Liver (tissue), 9 donors: ENCODE measurements around the gene RBM48. TPM values are rescaled to one million over a fixed set of nuclear protein-coding genes. Genes with fewer than 3 reads are reported as not detected.

Experiments used
- DNase-seq: peaks from one replicate; pipeline ENCODE4 v3.0.0-alpha.2; 2017; ENCODE audit warnings: low spot score
- H3K27ac ChIP-seq, 2 donors: one replicate each; pipeline ENCODE4 v1.7.0; 2013; ENCODE audit warnings: inconsistent platforms in 2 of 2, low read length in 2 of 2, control low read depth in 1 of 2, low read depth in 1 of 2, mild to moderate bottlenecking in 1 of 2
- H3K27me3 ChIP-seq, 4 donors: one replicate each; pipeline versions ENCODE4 v1.6.1 to v1.7.0; 2013; ENCODE audit warnings: low read length in 3 of 4, inconsistent platforms in 1 of 4, mild to moderate bottlenecking in 1 of 4, moderate library complexity in 1 of 4; ENCODE audit not compliant: control insufficient read depth in 4 of 4, insufficient read depth in 4 of 4
- H3K36me3 ChIP-seq, 4 donors: one replicate each; pipeline versions ENCODE4 v1.6.1 to v1.7.0; 2013; ENCODE audit warnings: low read length in 3 of 4, mild to moderate bottlenecking in 3 of 4, low read depth in 1 of 4, moderate library complexity in 1 of 4; ENCODE audit not compliant: control insufficient read depth in 4 of 4, insufficient read depth in 3 of 4
- H3K4me1 ChIP-seq, 4 donors: one replicate each; pipeline versions ENCODE4 v1.6.1 to v1.7.0; 2013; ENCODE audit warnings: low read length in 3 of 4, mild to moderate bottlenecking in 3 of 4, moderate library complexity in 1 of 4; ENCODE audit not compliant: control insufficient read depth in 4 of 4, insufficient read depth in 4 of 4
- H3K4me3 ChIP-seq, 3 donors: one replicate each; pipeline versions ENCODE4 v1.6.1 to v1.7.0; 2013; ENCODE audit warnings: low read length in 3 of 3, control low read depth in 1 of 3, low read depth in 1 of 3, mild to moderate bottlenecking in 1 of 3
- H3K9ac ChIP-seq, 2 donors: one replicate each; pipeline ENCODE4 v1.7.0; 2013; ENCODE audit warnings: low read length in 2 of 2, mild to moderate bottlenecking in 2 of 2, moderate library complexity in 2 of 2, control low read depth in 1 of 2, low read depth in 1 of 2
- H3K9me3 ChIP-seq, 4 donors: one replicate each; pipeline versions ENCODE4 v1.6.1 to v1.7.0; 2013; ENCODE audit warnings: low read length in 3 of 4; ENCODE audit not compliant: control insufficient read depth in 4 of 4
- ATF3 ChIP-seq: IDR thresholded peaks from 2 replicates; pipeline ENCODE4 v1.6.1; 2016; ENCODE audit warnings: antibody characterized with exemption
- CTCF ChIP-seq: fragments of 150-350 bp; IDR thresholded peaks from 2 replicates; pipeline ENCODE4 v1.5.1; 2017; ENCODE audit warnings: improper control_type of control experiment, low read depth, low read length; ENCODE audit not compliant: missing input control
- EGR1 ChIP-seq, 2 donors: IDR thresholded peaks; 2 replicates each; pipeline ENCODE4 v1.6.1; 2016 to 2018; ENCODE audit warnings: antibody characterized with exemption in 2 of 2, low read depth in 2 of 2
- FOXA1 ChIP-seq: IDR thresholded peaks from 2 replicates; pipeline ENCODE4 v1.6.1; 2016; ENCODE audit warnings: antibody characterized with exemption
- FOXA2 ChIP-seq: IDR thresholded peaks from 2 replicates; pipeline ENCODE4 v1.6.1; 2016; ENCODE audit warnings: antibody characterized with exemption
- GABPA ChIP-seq, 2 donors: IDR thresholded peaks in 1 of 2; conservative IDR thresholded peaks in 1 of 2; 2 replicates each; pipeline ENCODE4 v1.6.1; 2016; ENCODE audit warnings: antibody characterized with exemption in 2 of 2, mild to moderate bottlenecking in 1 of 2, moderate library complexity in 1 of 2
- HNF4G ChIP-seq: IDR thresholded peaks from 2 replicates; pipeline ENCODE4 v1.6.1; 2016; ENCODE audit warnings: antibody characterized with exemption
- JUND ChIP-seq, 2 donors: IDR thresholded peaks; 2 replicates each; pipeline ENCODE4 v1.6.1; 2016; ENCODE audit warnings: antibody characterized with exemption in 2 of 2
- MAX ChIP-seq: IDR thresholded peaks from 2 replicates; pipeline ENCODE4 v1.6.1; 2016; ENCODE audit warnings: antibody characterized with exemption
- NR2F2 ChIP-seq: IDR thresholded peaks from 2 replicates; pipeline ENCODE4 v1.6.1; 2016; ENCODE audit warnings: antibody characterized with exemption
- RAD21 ChIP-seq, 2 donors: IDR thresholded peaks; 2 replicates each; pipeline ENCODE4 v1.6.1; 2016; ENCODE audit warnings: antibody characterized with exemption in 2 of 2, mild to moderate bottlenecking in 2 of 2
- REST ChIP-seq: IDR thresholded peaks from 2 replicates; pipeline ENCODE4 v1.6.1; 2016; ENCODE audit warnings: antibody characterized with exemption, mild to moderate bottlenecking
- SP1 ChIP-seq: IDR thresholded peaks from 2 replicates; pipeline ENCODE4 v1.6.1; 2018; ENCODE audit warnings: antibody characterized with exemption, mild to moderate bottlenecking
- TAF1 ChIP-seq: conservative IDR thresholded peaks from 2 replicates; pipeline ENCODE4 v1.6.1; 2016; ENCODE audit warnings: antibody characterized with exemption, mild to moderate bottlenecking
- YY1 ChIP-seq: IDR thresholded peaks from 2 replicates; pipeline ENCODE4 v1.6.1; 2016; ENCODE audit warnings: antibody characterized with exemption, mild to moderate bottlenecking
- ZBTB33 ChIP-seq: IDR thresholded peaks from 2 replicates; pipeline ENCODE4 v1.6.1; 2016; ENCODE audit warnings: antibody characterized with exemption
- WGBS: extraction: QIAGEN DNeasy Blood & Tissue Kit; methylation state at CpG from one replicate; pipeline ENCODE4 v1.1.7; 2013; 5-methylcytosine and 5-hydroxymethylcytosine counted together
- polyA plus RNA-seq, 2 donors: library from polyadenylated mRNA; stranded (reverse) in 1 of 2; unstranded in 1 of 2; fragments of 200-250 nt in 1 of 2; fragments of >200 nt in 1 of 2; fragmentation: Nextera tagmentation in 1 of 2; extraction: Ambion mirVana in 1 of 2; gene quantifications; one replicate each; pipeline versions ENCODE4 v1.2.1 to v1.2.3, GENCODE V29; 2013 to 2015
- total RNA-seq, 2 donors: library from RNA; depleted of rRNA; stranded (reverse); fragments of >200 nt; gene quantifications; one replicate each; pipeline ENCODE4 v1.2.3, GENCODE V29; 2014
- donor health status: healthy.
- donor health status: healthy.
- donor health status: healthy.
- donor health status: healthy.
- donor health status: healthy.

The RBM48 gene
- total and polyA plus RNA-seq, 4 donors = 3.3 to 9.7 (median 6.8) TPM

GRCh38 chr7:92547579-92547978 lies 19.0 kb downstream of the RBM48 start:
- Histone ChIP-seq H3K4me3 (no peak overlapping the region), H3K9me3 (no peaks in the 10 kb centered on the region), H3K27me3 (no peaks in the 10 kb centered on the region), H3K9ac (no peak overlapping the region), H3K27ac (no peak overlapping the region), H3K4me1 (no peaks in the 10 kb centered on the region), H3K36me3 (no peaks in the 10 kb centered on the region)
- TF ChIP-seq EGR1 (IDR thresholded peaks at IDR 0.05; ENCODE audit: low read depth in 2 of 2) (no peak), SP1 (no peak), HNF4G (no peak), REST (no peak), CTCF (no peak), MAX (no peak), NR2F2 (no peak), ZBTB33 (no peak), TAF1 (no peak), JUND (IDR thresholded peaks at IDR 0.05) (no peak), FOXA1 (no peak), FOXA2 (no peak), ATF3 (no peak), YY1 (no peak)
- 83% methylated on average over 6 of the region's 6 CpGs for WGBS
- no peak for DNase-seq

GRCh38 chr7:92550194-92550593 lies 21.6 kb downstream of the RBM48 start:
- 79% methylated on average over 4 of the region's 4 CpGs for WGBS
- H3K27ac ChIP-seq = no peak overlapping the region
- TF ChIP-seq EGR1 (IDR thresholded peaks at IDR 0.05; ENCODE audit: low read depth in 2 of 2) (no peak), TAF1 (no peak), HNF4G (no peak), REST (no peak), RAD21 (IDR thresholded peaks at IDR 0.05) (no peak), GABPA (IDR thresholded peaks at IDR 0.05 in 1 of 2, conservative IDR thresholded peaks at IDR 0.05 in 1 of 2) (no peak), ATF3 (no peak), CTCF (no peak), FOXA2 (no peak), JUND (IDR thresholded peaks at IDR 0.05) (no peak)

More at GRCh38 chr7:92550194-92550593, 21.6 kb downstream of the RBM48 start:
- H3K4me1 ChIP-seq = no peaks in the 10 kb centered on the region
- no peaks in the 10 kb centered on the region for H3K27me3 ChIP-seq
- no peaks in the 10 kb centered on the region for H3K36me3 ChIP-seq
- no peaks in the 10 kb centered on the region for H3K9me3 ChIP-seq
- H3K9ac ChIP-seq = no peak overlapping the region
- no peak overlapping the region for H3K4me3 ChIP-seq
- no peak for DNase-seq
